ENCODE measurements around the gene FBXW4. TPM values are rescaled to one million over a fixed set of nuclear protein-coding genes. Genes with fewer than 3 reads are reported as not detected.

The FBXW4 gene
- total RNA-seq, 1 experiment from 2014 or later: 31.0 TPM

DNA sequence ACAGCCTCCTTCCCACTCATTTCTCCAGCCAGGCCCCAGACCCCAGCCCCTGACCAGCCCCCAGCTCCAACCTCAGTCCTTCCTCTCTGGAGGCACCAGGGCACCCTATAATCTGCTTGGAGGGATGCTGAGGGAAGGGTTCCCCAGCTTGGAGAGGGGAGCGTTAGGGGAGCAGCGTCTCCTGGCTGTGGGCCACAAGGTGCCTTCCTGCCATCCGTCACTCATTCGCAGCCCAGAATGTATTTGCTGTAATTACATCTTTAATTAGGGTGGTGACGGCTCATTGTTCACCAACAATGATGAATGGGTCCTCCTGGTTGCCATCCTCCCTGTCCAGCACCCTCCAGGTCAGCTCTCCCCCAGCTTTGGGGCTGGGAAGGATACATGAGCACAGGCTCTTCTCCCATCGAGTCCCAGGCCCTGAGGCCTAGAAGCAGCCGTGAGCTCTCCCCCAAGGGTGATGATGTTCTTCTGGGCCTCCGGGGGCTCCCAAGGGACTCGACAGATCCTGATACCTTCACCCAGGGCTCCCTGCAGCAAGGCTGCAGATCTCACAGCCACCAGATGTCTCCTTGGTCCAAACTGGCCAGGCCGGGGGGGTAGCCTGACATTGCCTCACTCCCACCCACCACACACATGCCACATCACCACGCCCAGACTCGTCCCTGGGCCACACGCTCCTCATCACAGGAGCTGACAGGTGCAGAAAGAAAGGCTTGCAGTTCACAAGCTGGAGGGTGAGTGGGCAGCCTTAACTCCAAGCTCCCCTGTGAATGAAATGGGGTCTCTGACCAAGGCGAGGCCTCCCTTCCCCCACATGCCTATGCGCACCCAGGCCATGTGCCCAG is 133.7 kb downstream of the FBXW4 start:
- H3K4me2 ChIP-seq (ENCODE audit: low read depth, low read length, poor library complexity, severe bottlenecking): no peak overlapping the region
- no peak for DNase-seq
- peaks cover 3% of the 10 kb centered on the region; the same call in 1 of the 2 replicates for H3K4me1 ChIP-seq (ENCODE audit: low read length)

More for the DNA sequence above, 133.7 kb downstream of the FBXW4 start:
- H3K27me3 ChIP-seq (ENCODE audit: low read length): no peaks in the 10 kb centered on the region
- no peaks in the 10 kb centered on the region for H3K9me3 ChIP-seq (ENCODE audit: low read length)
- H4K20me1 ChIP-seq (ENCODE audit: insufficient read depth, low read depth, low read length): no peaks in the 10 kb centered on the region
- no peak overlapping the region for H3K4me3 ChIP-seq (ENCODE audit: low read length)
- no peaks in the 10 kb centered on the region for H3K9me2 ChIP-seq (replicated peaks; ENCODE audit: insufficient read depth, low read length)
- no peaks in the 10 kb centered on the region for H3K79me2 ChIP-seq (ENCODE audit: low read length)
- no peak overlapping the region for H3K27ac ChIP-seq (ENCODE audit: low read length)
- no peak overlapping the region for H2AFZ ChIP-seq (ENCODE audit: low read length)
- H3K36me3 ChIP-seq (ENCODE audit: insufficient read depth, low read length): no peaks in the 10 kb centered on the region
- H3K9ac ChIP-seq (ENCODE audit: low read length): no peak overlapping the region

Small RNAs within 50 kb of the gene (small RNA-seq; reads per million reads assigned to genes)
- gene MIR3158-1: not detected
- gene RNU6-1165P: not detected

Other genes with a start within 250 kb of the FBXW4 start
- 8.5 and 18.8 TPM in 2 replicates for gene POLL, start 106.9 kb downstream of the FBXW4 start, total RNA-seq (2014; rRNA removed; shearing (Covaris generic); ENCODE audit: low replicate concordance)
- gene DPCD, start 106.8 kb downstream of the FBXW4 start, total RNA-seq (2014; rRNA removed; shearing (Covaris generic); ENCODE audit: low replicate concordance): 12.8 and 15.7 TPM in 2 replicates
- 1.1 TPM in 1 of 2 replicates, not detected in the other for gene FGF8, start 80.9 kb upstream of the FBXW4 start, total RNA-seq (2014; rRNA removed; shearing (Covaris generic); ENCODE audit: low replicate concordance)
- gene NPM3, start 88.3 kb upstream of the FBXW4 start, total RNA-seq (2014; rRNA removed; shearing (Covaris generic); ENCODE audit: low replicate concordance): 46.1 and 113 TPM in 2 replicates
- gene OGA, start 123.3 kb upstream of the FBXW4 start, total RNA-seq (2014; rRNA removed; shearing (Covaris generic); ENCODE audit: low replicate concordance): 43.5 and 65.0 TPM in 2 replicates
- gene KCNIP2, start 148.6 kb upstream of the FBXW4 start, total RNA-seq (2014; rRNA removed; shearing (Covaris generic); ENCODE audit: low replicate concordance): 0.61 and 2.4 TPM in 2 replicates